Right lobe of liver (tissue), 4 donors: ENCODE measurements around the gene SUGCT.

Experiments used
- CTCF ChIP-seq, 4 donors: fragments of 200-600 bp in 3 of 4; fragments of 450-650 bp in 1 of 4; IDR thresholded peaks; one replicate each; pipeline versions ENCODE4 v1.5.1 to v1.8.0; 2016 to 2022; ENCODE audit warnings: antibody characterized with exemption in 4 of 4, mild to moderate bottlenecking in 2 of 4
- POLR2A ChIP-seq: fragments of 450-650 bp; IDR thresholded peaks from one replicate; pipeline ENCODE4 v1.6.1; 2017; ENCODE audit warnings: antibody characterized with exemption, mild to moderate bottlenecking
- donor health status: DM: no; HTN: no; CAD: no.
- donor health status: DM: no; HTN: no; CAD: no.
- donor health status: DM: no; HTN: yes; CAD: no.

GRCh38 chr7:40815512-40815911, 680.7 kb downstream of the SUGCT start:
- no peak for TF ChIP-seq CTCF (IDR thresholded peaks at IDR 0.05)
- TF ChIP-seq POLR2A, result no peak
